ENCODE results near the gene NOL6.

The NOL6 gene

GRCh38 chr9:33434317-33435105 lies 39.2 kb downstream of the NOL6 start:
- Histone ChIP-seq H3K27ac (ENCODE audit: low read length) (no peak overlapping the region), H3K27me3 (ENCODE audit: insufficient read depth, low read length, poor library complexity) (no peaks in the 10 kb centered on the region), H3K9ac (ENCODE audit: low read depth, low read length) (no peak overlapping the region), H4K20me1 (ENCODE audit: insufficient read depth, low read length) (no peaks in the 10 kb centered on the region), H3K4me1 (ENCODE audit: insufficient read depth, low read length) (no peaks in the 10 kb centered on the region), H3K9me3 (ENCODE audit: insufficient read depth, low read length, severe bottlenecking) (no peaks in the 10 kb centered on the region), H3K4me2 (ENCODE audit: insufficient read depth, low read length) (no peak overlapping the region), H3K4me3 (ENCODE audit: low read depth in 1 of 2, low read length in 2 of 2) (no peak overlapping the region), H2AFZ (ENCODE audit: low read depth, low read length) (no peak overlapping the region), H3K36me3 (ENCODE audit: insufficient read depth, low read length) (no peaks in the 10 kb centered on the region), H3K79me2 (ENCODE audit: insufficient read depth, low read length) (no peaks in the 10 kb centered on the region)
- DNase-seq (no peak), ATAC-seq (ENCODE audit: insufficient read depth, low read depth) (no peak)
- no peak for TF ChIP-seq CTCF (IDR thresholded peaks at IDR 0.05; ENCODE audit: borderline replicate concordance, extremely low read depth, low read length, poor library complexity, severe bottlenecking)
- no peak for TF ChIP-seq EZH2 (IDR thresholded peaks at IDR 0.05; ENCODE audit: borderline replicate concordance, low read depth, low read length, severe bottlenecking)

- Histone ChIP-seq H3K4me1 (ENCODE audit: insufficient read depth, low read length) (no peaks in the 10 kb centered on the region), H3K9me3 (ENCODE audit: insufficient read depth, low read length, severe bottlenecking) (no peaks in the 10 kb centered on the region), H3K4me2 (ENCODE audit: insufficient read depth, low read length) (no peak overlapping the region), H3K9ac (ENCODE audit: low read depth, low read length) (no peak overlapping the region), H3K27me3 (ENCODE audit: insufficient read depth, low read length, poor library complexity) (no peaks in the 10 kb centered on the region), H3K36me3 (ENCODE audit: insufficient read depth, low read length) (no peaks in the 10 kb centered on the region), H4K20me1 (ENCODE audit: insufficient read depth, low read length) (no peaks in the 10 kb centered on the region), H2AFZ (ENCODE audit: low read depth, low read length) (no peak overlapping the region), H3K4me3 (ENCODE audit: low read depth in 1 of 2, low read length in 2 of 2) (no peak overlapping the region), H3K79me2 (ENCODE audit: insufficient read depth, low read length) (no peaks in the 10 kb centered on the region), H3K27ac (ENCODE audit: low read length) (no peak overlapping the region)
- DNase-seq (no peak), ATAC-seq (ENCODE audit: insufficient read depth, low read depth) (no peak)
- no peak for TF ChIP-seq CTCF (IDR thresholded peaks at IDR 0.05; ENCODE audit: borderline replicate concordance, extremely low read depth, low read length, poor library complexity, severe bottlenecking)
- no peak for TF ChIP-seq EZH2 (IDR thresholded peaks at IDR 0.05; ENCODE audit: borderline replicate concordance, low read depth, low read length, severe bottlenecking)
Measured at GRCh38 chr9:33433871-33434270, 39.9 kb downstream of the NOL6 start.

- no peaks in the 10 kb centered on the region for H3K27me3 ChIP-seq (ENCODE audit: insufficient read depth, low read length, poor library complexity)
- no peak overlapping the region for H2AFZ ChIP-seq (ENCODE audit: low read depth, low read length)
- ATAC-seq (ENCODE audit: insufficient read depth, low read depth): no peak
- no peaks in the 10 kb centered on the region for H3K36me3 ChIP-seq (ENCODE audit: insufficient read depth, low read length)
- TF ChIP-seq EZH2 (IDR thresholded peaks at IDR 0.05; ENCODE audit: borderline replicate concordance, low read depth, low read length, severe bottlenecking) (no peak), CTCF (IDR thresholded peaks at IDR 0.05; ENCODE audit: borderline replicate concordance, extremely low read depth, low read length, poor library complexity, severe bottlenecking) (no peak)
- H3K4me2 ChIP-seq (ENCODE audit: insufficient read depth, low read length): no peak overlapping the region
- no peaks in the 10 kb centered on the region for H4K20me1 ChIP-seq (ENCODE audit: insufficient read depth, low read length)
- no peak overlapping the region for H3K27ac ChIP-seq (ENCODE audit: low read length)
- no peaks in the 10 kb centered on the region for H3K4me1 ChIP-seq (ENCODE audit: insufficient read depth, low read length)
- H3K4me3 ChIP-seq (ENCODE audit: low read depth in 1 of 2, low read length in 2 of 2): no peak overlapping the region
- no peaks in the 10 kb centered on the region for H3K79me2 ChIP-seq (ENCODE audit: insufficient read depth, low read length)
- DNase-seq: no peak
- H3K9me3 ChIP-seq (ENCODE audit: insufficient read depth, low read length, severe bottlenecking): no peaks in the 10 kb centered on the region
- H3K9ac ChIP-seq (ENCODE audit: low read depth, low read length): no peak overlapping the region
Measured at GRCh38 chr9:33431420-33431819, 42.3 kb downstream of the NOL6 start.

All from DND-41 (cell line).